Urothelium cell line (cell line): Measurements from ENCODE around the gene PITPNC1.
"Not testable (repeated sequence)": the region's sequence is repeated elsewhere in the genome, so short reads cannot be mapped to it uniquely, and the experiment has no call there.

Source experiments
- DNase-seq: peaks from one replicate; pipeline ENCODE4 v3.0.0; 2011; ENCODE audit warnings: low spot score, mixed read lengths
- FAIRE-seq: peaks from 2 replicates; lab custom pipeline; 2011; peaks lifted over from hg19 to GRCh38; lab: Jason Lieb, UNC

Gene PITPNC1

DNA sequence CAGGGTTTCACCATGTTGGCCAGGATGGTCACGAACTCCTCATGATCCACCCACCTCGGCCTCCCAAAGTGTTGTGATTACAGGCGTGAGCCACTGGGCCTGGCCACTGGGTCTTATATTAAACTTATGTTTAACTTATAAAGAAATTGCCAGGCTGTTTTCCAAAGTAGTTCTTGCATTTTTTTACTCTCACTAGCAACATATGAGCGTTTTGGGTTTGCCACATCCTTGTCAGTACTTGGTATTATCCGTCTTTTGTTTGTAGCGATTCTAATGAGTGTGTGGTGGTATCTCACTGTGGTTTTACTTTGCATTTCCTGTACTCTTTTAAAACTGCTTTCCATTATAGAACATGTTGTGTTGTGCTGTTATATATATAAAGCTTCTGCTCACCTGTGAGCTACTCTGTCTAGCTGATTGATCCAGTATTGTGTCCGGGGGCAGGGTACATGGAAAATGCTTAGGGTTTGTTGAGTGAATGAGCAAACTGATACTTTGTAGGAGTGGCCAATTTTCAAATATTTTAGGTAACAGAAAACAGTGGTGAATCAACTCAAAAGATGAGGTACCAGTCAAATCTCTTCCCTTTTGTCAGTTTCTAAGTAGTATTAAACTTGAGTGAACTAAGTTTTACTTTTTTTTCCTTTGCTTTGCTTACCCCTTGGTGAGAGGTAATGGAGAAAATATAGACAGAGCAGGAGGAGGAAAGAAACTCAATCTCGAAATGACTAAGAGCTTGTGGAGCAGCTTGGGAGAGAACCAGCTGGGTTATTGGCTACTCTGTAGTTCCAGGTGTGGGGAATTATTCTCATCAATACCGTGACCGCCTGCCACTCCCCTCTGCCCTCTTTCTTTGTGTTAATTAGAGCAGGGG is 75.8 kb downstream of the PITPNC1 start:
- DNase-seq, result no peak
- FAIRE-seq, result no peak

DNA sequence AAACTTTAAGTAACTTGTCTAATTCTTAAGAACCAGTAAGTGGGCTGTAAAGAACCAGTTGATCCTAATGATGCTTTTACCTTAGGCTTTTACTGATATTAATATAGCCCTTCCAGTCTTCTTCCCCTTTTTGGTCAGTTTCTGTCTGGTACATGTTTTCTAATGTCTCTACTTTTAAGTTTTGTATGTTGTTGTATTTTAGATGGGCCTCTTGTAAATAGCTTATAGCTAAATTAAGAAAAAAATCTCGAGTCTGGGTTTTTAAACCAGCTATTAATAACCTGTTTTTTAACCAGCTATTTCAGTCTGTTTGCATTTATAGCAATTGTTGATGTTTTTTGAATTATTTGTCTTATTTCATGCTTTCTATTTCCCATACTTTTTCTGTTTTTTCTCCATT is 79.0 kb downstream of the PITPNC1 start:
- FAIRE-seq (no peak), DNase-seq (no peak)

DNA sequence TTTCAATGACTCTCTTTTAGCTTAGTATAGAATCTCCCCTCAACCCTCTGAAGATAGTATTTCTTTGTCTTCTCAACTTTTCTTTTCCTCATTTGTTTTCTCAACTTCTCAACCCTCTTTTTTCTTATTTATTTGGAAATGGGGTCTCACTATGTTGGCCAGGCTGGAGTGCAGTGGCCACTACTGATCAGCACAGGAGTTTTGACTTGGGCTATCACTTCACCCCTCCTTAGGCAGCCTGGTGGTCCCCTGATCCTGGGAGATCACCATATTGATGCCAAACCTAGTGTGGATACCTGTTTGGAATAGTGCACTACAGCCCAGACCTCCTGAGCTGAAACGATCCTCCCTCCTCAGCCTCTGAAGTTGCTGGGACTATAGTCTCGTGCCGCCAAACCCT is 79.8 kb downstream of the PITPNC1 start:
- FAIRE-seq (no peak), DNase-seq (no peak)

DNA sequence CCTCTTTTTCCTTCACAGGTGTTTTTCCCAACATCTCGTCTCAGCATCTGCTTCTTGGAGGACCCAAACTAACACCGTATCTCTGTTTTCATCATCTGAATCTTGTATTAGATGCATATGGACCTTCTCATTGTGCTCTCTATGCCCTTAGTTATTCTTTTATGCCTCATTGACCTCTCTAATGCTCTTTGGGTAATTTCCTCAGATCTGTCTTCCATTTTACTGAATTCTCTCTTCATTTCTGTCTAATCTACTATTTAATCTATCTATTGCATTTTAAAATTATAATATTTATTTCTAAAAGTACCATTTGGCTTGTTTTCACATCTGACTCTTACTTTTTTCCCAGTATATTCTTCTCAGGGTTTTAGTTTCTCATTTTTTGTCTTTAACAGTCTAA is 81.1 kb downstream of the PITPNC1 start:
- FAIRE-seq (no peak), DNase-seq (no peak)

DNA sequence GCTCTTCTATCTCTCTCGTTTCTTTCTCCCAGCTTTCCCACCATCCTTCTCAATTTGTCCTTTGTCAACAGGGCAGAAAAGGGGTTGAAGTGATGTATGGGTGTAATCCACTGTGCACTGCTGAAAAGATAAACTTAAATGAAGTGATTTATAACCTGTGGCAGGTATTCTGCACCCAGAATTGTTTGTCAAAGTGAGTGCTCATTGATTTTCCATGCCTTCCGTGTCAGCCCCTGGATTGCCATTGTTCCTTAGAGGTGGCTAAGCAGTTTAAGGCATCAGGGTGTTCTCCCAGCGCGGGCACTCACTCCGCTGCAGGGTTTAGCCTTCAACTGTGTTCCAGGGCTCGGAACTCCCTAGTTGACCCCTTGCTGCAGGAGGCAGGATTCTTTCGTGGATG is 82.9 kb downstream of the PITPNC1 start:
- no peak for DNase-seq
- no peak for FAIRE-seq

DNA sequence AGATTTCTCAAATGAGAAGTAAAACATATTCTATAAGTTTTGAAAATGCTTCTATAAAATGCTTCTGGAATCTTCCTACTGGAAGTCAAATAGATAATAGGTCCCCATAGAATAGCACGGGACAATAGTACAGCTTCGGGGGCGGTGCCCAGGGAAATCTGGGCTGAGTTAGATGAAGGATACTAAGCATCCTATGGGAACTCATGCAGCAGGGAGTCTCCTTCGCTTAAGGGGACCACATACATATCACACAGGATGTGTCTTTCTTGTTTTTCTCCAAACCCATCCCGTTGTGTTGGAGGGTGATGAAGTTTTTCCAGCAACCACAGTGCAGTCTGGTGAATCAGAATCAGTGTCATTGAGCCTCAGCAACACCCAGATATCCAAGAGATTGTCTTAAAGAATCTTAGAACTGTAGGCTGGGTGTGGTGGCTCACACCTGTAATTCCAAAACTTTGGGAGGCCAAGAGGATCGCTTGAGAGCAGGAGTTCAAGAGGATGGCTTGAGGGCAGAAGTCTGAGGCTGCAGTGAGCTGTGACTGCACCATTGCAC is 84.2 kb downstream of the PITPNC1 start:
- FAIRE-seq (no peak), DNase-seq (no peak)

DNA sequence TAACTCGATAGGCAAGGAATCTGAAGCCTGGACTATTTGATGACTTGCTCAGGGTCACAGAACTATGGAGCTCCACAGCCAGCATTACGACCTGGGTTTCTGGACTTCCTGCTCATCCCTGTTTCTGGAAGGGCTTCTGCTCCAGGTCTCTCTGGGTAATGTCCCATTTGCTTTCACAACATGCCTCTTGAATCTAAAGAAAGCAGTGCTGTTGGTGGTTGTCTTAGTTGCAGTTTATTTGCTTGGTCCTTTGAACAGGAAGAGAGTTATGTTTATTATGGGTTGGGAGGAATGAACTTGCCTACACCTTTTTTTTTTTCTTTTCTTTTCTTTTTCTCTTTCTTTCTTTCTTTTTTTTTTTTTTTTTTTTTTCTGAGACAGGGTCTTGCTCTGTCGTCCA is 84.8 kb downstream of the PITPNC1 start:
- FAIRE-seq (no peak), DNase-seq (no peak)

DNA sequence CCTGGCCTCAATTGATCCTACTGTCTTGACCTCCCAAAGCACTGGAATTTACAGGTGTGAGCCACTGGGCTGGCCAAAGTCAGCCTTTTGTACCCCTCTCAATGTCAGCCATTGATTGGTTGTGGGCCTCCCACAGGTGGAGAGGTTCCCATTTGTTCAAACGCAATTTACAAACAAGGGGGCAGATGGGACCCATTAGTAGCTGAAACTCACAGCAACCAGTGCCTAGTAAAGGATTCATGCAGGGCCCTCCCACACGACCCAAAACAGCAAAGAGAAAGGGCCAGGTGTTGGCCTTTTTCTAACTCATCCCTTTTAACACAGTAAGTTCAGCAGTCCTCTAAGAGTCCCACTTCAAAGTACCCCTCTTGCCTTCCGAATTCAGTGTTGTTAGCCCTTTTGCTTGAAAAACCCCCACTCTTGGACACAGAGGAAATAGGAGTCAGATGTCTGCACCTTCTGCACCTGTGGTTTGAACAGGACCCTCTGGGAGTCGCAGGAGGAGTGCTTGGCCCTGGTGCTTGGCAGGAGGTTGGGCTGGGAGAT is 89.2 kb downstream of the PITPNC1 start:
- no peak for FAIRE-seq
- DNase-seq, result no peak

DNA sequence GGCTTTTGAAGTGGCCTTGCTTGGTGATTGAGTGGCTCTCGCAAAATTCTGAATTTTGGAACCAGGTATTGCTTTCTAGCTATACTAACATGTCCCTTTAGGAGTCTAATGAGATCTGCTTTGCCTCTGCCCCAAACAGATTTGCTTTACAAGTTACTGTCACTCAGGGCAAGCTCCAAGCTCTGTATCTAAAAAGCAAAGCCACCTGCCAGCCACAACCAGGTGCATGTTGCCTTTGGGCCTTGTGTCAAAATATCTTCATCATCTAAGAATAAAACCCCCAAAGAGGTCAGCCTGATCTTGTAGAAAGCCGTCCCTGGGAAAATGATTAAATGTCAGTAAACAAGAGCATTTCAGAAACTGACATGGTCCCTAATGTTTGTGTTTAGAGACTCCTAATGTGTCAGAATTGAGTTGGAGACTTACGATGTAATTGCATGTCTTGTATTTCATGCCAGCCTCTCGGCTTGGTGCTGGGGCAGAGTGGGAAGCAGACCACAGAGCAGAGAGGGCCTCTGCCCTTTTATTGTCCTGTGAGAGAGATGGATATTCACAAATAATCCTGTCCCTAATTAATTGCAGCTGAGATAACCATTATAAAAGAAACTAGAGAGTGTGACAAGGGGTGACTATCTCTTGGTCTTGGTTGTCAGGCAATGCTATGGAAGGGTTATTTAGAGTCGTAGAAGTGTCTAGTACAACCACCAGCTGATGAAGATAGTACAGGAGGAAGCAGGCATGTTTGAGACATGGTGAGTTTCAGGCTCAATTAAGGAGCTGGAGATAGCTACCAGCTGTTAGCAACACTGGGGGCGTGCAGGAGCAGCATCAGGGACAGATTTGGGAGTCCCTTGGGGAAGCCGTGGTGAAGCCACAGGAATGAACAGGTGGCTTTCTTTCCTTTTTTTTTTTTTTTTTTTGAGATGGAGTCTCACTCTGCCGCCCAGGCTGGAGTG is 90.7 kb downstream of the PITPNC1 start:
- FAIRE-seq (no peak), DNase-seq (no peak)

DNA sequence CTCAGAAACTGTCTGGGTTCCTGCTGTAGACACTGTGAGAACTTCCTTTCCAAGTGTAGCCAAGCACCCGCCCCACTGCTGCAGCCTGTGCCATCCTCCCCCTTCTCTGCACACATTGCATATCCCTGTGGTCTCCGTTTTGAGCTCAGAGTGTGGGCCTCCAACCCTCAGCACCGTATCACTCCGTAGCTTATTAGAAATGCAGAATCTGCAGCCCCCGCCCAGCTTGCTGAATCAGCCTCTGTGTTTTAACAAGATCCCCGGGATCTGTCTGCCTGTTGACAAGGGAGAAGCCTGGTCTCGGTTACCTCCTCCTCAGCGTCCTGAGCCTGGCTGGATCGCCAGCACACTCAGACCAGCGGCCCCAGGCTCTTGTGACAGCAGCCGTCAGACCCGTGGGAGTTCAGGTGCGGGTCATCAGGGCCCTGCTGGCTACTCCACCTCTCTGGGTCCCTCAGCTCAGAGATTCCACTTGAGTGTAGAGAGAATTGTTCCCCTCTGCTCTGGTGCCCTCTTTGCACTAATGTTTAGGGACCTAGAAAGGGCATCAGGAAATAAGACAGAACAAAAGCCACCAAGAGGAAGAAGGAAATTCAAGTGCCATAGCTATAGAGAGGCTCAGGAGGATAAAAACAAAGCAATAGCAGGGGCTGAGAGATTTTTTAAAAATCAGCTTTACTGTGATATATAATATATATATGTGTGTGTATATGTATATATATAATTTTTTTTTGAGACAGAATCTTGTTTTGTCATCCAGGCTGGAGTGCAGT is 92.3 kb downstream of the PITPNC1 start:
- no peak for FAIRE-seq
- DNase-seq, result no peak

DNA sequence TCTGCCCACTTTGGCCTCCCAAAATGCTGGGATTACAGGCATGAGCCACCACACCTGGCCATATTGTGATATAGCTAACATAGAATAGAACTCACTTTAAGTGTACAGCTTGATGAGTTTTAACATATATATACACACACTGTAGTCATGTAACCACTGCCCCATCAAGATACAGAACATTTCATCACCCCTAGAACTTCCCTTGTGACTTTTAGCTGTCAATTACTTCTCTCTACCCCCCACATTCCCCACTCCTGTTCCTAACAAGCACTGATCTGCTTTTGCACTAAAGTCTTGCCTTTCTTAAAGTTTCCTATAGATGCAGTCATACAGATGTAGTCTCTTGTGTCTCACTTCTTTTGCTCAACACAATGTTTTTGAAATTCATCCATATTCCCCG is 93.1 kb downstream of the PITPNC1 start:
- no peak for DNase-seq
- no peak for FAIRE-seq

DNA sequence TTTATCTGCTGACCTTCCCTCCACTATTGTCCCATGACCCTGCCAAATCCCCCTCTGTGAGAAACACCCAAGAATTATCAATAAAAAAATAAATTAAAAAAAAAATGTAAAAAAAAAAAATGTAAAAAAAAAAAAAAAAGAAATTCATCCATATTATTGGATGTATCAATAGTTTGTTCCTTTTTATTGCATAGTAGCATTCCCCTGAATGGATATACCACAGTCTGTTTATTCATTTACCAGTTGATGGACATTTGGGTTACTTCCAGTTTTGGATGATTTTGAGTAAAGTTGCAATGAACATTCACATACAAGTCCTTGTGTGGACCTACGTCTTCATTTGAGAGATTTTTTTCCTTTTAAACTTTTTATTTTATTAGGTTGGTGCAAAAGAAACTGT is 94.0 kb downstream of the PITPNC1 start:
- no peak for FAIRE-seq
- no peak for DNase-seq

DNA sequence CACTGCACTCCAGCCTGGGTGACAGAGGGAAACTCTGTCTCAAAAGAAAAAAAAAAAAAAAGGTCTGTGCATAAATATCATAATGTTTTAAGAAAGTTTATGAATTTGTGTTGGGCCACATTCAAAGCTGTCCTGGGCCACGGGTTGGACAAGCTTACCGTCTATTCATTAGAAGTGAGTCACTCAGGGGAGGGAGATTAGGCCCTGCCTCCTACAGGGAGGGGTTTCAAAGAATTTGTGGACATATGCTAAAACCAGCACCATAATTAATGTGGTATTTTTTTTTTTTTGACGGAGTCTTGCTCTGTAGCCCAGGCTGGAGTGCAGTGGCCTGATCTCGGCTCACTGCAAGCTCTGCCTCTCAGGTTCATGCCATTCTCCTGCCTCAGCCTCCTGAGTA is 95.5 kb downstream of the PITPNC1 start:
- not testable (repeated sequence) for FAIRE-seq

DNA sequence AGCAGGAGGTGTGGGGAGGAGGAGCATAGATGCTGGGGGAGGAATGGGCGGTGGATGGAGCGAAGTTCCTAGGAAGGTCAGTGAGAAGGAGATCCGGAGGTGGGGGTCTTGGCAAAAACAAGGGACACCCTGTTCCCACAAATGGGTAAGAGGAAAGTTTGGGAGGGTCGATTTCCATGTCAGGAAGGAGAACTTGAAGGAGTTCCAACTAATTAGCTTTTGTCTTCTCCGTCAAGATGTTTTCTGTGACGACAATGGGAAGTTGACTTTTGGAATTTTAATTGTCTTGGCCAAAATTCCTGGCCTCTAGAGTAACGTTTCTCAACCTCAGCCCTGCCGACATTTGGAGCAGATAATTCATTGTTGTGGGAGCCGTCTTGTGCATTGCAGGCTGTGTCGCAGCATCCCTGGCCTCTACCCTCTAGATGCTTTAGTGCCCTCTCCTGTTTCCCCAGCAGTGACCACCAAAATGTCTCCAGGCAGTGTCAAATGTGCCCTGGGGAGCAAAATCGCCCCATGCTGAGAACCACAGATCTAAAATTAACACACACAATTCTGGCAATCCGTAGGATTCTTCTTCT is 97.1 kb downstream of the PITPNC1 start:
- no peak for FAIRE-seq

More for the DNA sequence above, 95.5 kb downstream of the PITPNC1 start:
- DNase-seq, result not testable (repeated sequence)

DNA sequence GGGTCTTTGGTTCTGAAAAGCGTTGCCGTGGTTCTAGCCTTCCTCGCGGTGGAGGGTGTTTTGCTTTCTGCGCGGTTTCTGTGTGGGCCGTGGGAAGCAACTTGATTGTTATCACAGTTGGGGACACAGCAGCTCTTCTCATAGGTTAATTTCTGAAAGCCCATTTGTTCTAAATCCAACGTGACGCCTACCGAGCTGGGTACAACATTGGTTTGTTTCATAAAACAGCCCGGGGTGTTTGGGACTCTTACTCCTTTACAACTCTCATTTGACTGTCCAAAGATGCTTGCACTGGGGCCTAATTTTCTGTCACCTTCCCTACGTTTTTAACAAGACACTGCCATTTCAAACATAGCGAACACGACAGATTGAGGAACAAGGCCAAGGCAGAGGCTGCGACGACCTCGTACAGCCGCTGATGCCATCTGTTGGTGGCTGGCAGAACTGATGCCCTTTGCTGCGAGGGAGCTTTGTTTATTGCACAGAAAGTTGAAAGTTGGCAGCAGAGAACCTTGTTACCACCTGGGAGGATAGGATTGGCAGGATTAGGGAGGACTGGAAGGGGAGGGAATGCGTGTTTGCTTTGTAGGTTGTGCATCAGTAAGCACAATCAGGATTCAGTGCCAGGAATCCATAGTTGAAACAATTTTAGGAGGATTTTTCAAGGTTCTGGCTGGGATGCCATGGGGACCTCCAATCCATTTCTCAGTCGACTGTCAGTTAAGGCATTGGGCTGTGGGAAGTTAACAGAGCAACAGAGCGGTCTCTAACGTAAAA is 98.3 kb downstream of the PITPNC1 start:
- DNase-seq (peak; percentile 85), FAIRE-seq (peak; percentile 92)

More for the DNA sequence above, 97.1 kb downstream of the PITPNC1 start:
- no peak for DNase-seq

DNA sequence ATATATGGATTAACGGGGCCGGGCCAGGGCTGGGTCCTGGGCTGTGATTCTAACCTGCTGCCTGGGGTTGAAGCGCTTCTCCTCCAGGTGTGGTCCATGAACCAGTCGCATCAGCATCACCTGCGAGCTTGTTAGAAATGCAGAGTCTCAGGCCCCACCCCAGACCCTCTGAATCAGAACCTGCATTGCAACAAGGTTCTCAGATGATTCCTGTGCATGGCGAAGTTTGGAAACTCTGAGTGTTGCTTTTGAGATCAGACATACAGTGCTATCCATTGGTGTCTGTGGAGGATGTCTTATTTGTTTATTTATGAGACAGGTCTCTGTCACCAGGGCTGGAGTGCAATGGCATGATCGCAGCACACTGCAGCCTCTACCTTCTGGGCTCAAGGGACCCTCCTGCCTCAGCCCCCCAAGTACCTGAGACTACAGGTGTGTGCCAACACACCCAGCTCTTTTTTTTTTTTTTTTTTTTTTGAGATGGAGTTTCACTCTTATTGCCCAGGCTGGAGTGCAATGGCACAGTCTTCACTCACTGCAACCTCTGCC is 99.8 kb downstream of the PITPNC1 start:
- FAIRE-seq, result no peak
- no peak for DNase-seq

DNA sequence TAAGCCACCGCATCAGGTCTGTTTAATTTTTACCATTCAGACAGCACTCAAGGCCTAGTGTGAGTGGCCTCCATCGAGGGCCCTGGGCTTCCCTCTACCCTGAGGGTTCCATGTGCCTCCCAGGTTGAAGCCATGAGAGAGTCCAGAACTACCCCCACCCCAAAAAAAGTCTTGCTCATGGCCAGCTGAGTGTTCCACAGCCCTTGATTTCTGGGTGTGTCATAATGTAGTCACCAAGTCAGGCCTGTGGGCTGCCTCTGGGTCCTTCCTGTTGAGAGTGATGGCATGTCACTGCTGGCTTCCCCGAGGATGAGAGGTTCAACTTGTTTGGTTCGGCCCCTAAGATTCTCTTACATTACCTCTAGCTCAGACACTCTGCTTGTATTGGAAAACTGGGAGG is 100.6 kb downstream of the PITPNC1 start:
- no peak for FAIRE-seq
- no peak for DNase-seq

DNA sequence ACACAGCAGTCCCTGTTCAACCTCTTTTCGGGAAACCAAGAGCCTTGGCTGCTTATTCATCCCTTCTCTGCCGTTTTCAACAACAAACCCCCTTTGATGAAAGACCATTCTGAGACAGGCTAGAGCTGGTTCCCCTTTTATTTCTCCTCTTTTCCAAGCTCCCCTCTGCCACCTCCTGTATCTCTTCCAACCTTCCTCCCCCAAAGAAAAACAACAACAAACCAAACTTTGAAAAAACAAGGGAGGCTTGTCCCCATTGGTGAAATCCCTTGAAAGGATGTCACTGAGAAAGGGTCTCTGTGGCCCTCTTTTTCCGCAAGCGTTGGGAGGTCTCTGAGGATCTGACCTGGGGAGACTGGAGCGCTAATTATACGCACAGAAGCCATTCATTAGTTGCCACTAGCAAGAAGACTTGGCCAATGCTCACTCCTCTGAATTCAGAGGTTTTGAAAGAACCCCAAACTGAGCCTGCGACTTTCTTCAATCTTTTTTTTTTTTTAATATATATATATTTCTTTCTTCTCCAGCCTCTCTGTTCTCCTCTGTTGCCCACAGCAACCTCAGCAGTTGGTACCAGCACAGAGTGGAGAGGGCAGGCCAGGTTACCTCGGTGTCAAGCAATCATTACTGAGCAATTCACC is 101.4 kb downstream of the PITPNC1 start:
- no peak for DNase-seq
- FAIRE-seq, result no peak
